Activated naive CD4-positive, alpha-beta T cell treated with anti-CD3 and anti-CD28 coated beads, Interleukin-2, amount 50 U/mL, for 16 hours (primary cell): Measurements from ENCODE around the gene SMTNL1.

Experiments used
- DNase-seq: peaks from one replicate; pipeline ENCODE4 v3.0.0-alpha.2; 2020

The SMTNL1 gene

DNA sequence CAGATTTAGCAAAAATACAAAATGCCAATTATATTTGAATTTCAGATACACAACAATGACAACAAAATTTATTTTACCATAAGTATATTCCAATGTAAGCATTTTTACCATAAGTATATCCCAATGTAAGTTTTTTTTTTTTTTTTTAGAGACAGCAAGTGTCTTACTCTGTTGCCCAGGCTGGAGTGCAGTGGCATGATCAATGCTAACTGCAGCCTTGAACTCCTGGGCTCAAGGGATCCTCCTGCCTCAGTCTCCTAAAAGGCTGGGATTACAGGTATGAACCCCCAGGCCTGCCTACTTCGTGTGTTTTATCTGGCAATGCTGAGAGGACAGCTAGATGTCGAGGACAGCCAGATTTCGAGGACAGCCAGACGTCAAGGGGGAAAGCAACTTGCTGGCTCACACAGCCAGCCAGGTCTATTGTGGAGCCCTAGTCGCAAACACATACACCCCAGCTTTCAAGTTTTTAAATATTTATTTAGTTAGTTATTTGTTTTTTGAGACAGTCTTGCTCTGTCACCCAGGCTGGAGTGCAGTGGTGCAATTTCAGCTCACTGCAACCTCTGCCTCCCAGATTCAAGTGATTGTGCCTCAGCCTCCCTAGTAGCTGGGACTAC, 59.0 kb downstream of the SMTNL1 start:
- no peak for DNase-seq

- no peak for DNase-seq
These were observed 60.1 kb downstream of the SMTNL1 start, which contains the start of gene SERPING1 for GRCh38 chr11:57597461-57597915. SERPING1 (plus strand) TSS chr11:57597685; CDS start chr11:57598271, 586 bp downstream.

GRCh38 chr11:57597916-57598830, 60.8 kb downstream of the SMTNL1 start:
- no peak for DNase-seq

GRCh38 chr11:57598831-57599155, 61.4 kb downstream of the SMTNL1 start:
- DNase-seq, result no peak

DNA sequence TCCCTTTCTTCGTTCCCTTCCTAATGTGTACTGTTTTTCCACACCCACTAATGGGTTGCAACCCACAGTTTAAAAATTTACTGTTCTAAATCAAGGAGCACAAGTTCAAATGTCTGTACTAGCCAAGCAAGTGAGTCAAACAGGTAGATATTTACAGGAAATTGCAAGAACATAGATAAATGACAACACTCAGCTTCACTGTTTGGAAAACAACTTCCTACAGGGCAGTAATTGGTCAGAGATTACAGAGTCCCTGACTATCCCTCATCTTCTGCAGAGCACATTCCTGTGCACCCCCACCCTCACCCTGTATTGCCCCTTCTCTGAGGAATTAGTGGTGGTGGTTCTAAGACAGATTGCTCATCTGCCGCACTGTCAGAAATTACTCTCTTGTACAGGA, 62.0 kb downstream of the SMTNL1 start:
- no peak for DNase-seq
